AG10803 (cell line): ENCODE results near the gene AKAP7.
"Not testable (repeated sequence)": the region's sequence is repeated elsewhere in the genome, so short reads cannot be mapped to it uniquely, and the experiment has no call there.

Experiments
- DNase-seq: peaks from one replicate; pipeline ENCODE4 v3.0.0; 2010; ENCODE audit warnings: low read depth
- H3K4me3 ChIP-seq: 2 replicates; pipeline ENCODE4 v1.5.1; 2011; ENCODE audit warnings: mild to moderate bottlenecking, low read length, control low read depth
- TF ChIP-seq, protein P1 (sequence below): conservative IDR thresholded peaks from 2 replicates; pipeline ENCODE4 v1.5.1; 2011; ENCODE audit warnings: mild to moderate bottlenecking, low read length, control low read depth, inconsistent platforms

AKAP7 gene

DNA sequence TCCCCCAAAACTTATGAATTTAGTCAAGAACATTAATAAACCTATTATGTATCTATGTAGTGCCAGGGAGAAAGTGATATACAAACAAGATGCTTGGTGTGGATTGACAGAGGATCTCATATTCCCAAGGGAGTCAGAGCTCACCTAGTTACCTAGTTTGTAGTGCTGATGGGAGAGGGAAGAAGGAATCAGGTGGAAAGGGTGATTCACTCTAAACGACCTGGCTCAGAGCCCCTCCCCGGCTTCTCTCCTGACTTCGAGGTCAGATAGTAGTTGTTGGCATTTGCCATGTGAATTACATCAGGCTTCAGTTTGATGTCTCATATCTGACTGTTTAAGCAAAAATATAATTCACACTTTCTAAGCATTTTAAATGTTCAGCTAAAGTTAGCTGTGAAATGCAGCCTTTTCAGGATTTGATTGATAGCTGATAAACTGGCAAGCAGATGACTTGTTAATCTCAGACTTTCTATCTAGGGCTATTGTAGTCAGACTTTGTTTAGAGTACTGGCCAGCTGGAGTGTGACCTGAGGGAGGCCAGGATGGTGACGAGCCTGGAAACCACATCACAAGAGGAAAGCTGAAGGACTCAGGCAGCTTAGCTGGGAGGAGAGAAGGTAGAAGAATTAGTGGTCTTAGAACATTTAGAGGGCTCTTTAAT lies 123.7 kb downstream of the AKAP7 start:
- no peak for DNase-seq
- TF ChIP-seq, protein P1, sequence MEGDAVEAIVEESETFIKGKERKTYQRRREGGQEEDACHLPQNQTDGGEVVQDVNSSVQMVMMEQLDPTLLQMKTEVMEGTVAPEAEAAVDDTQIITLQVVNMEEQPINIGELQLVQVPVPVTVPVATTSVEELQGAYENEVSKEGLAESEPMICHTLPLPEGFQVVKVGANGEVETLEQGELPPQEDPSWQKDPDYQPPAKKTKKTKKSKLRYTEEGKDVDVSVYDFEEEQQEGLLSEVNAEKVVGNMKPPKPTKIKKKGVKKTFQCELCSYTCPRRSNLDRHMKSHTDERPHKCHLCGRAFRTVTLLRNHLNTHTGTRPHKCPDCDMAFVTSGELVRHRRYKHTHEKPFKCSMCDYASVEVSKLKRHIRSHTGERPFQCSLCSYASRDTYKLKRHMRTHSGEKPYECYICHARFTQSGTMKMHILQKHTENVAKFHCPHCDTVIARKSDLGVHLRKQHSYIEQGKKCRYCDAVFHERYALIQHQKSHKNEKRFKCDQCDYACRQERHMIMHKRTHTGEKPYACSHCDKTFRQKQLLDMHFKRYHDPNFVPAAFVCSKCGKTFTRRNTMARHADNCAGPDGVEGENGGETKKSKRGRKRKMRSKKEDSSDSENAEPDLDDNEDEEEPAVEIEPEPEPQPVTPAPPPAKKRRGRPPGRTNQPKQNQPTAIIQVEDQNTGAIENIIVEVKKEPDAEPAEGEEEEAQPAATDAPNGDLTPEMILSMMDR: no peak
- no peak overlapping the region for H3K4me3 ChIP-seq

DNA sequence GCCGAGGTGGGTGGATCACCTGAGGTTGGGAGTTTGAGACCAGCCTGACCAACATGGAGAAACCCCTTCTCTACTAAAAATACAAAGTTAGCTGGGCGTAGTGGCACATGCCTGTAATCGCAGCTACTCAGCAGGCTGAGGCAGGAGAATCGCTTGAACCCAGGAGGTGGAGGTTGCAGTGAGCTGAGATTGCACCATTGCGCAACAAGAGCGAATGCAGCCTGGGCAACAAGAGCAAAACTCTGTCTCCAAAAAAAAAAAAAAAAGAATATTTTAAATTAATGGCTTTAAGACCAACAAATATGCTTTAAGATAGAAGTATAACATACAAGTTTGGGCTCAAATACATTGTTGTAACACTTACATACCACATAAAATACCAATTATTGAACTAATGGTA lies 125.7 kb downstream of the AKAP7 start:
- not testable (repeated sequence) for DNase-seq, H3K4me3 ChIP-seq

DNA sequence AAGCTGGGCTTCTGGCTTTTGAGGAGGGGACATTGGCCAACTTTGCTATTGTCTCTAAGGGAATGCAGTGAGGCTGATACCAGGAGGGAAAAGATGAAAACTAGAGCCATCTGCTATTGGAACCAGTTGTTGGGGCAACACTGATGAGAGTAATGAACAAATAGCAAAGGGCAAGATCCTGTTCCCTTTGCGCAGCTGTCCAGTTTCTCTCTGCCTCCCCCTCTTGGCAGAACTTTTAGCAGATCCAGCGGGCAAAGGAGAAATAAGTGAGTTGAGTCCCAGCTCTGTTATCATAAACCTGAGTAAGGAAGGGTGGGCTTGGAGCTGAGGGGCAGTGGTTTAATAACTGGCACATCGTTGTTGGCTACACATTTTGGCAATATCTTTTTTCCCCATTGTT lies 126.8 kb downstream of the AKAP7 start:
- no peak overlapping the region for H3K4me3 ChIP-seq
- DNase-seq: no peak
- TF ChIP-seq, protein P1: no peak

DNA sequence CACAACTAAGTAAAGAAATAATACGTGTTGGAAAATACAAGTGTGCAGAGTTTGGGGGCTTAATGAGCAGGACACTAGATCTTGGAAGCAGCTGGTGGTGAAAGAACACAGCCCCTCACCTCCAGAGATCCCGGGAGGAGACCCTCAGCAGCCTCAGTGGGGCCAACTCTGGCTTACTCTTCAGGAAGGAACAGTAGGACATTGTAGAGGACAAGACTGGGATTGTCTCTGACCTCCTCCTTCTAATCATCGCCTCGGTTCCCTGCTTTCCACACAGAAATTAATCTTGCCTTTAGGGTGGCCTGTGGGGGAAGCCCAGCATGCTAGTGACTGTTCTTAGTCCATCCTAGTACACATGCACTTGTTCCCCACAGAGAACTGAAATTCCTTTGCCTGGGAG lies 130.7 kb downstream of the AKAP7 start:
- no peak overlapping the region for H3K4me3 ChIP-seq
- TF ChIP-seq, protein P1: no peak
- no peak for DNase-seq

DNA sequence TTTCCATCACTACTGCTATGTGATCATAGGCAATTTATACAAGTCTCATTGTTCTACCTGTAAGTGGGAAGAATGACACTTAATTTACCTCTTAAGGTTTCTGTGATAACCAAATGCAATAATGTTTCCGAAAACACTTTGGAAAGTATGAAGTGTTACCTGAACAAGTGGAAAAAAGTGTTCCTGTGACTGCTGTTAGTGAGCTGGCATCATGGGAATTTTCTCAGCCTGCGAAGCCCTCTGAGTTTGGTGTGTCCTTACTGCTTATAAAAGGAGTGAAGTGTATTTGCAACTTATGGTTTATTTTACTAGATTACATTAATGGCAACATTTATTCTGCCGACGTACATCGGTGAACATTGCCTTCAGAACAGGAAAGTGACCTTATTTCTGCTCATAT lies 133.0 kb downstream of the AKAP7 start:
- no peak for DNase-seq
- no peak overlapping the region for H3K4me3 ChIP-seq
- TF ChIP-seq, protein P1: no peak

DNA sequence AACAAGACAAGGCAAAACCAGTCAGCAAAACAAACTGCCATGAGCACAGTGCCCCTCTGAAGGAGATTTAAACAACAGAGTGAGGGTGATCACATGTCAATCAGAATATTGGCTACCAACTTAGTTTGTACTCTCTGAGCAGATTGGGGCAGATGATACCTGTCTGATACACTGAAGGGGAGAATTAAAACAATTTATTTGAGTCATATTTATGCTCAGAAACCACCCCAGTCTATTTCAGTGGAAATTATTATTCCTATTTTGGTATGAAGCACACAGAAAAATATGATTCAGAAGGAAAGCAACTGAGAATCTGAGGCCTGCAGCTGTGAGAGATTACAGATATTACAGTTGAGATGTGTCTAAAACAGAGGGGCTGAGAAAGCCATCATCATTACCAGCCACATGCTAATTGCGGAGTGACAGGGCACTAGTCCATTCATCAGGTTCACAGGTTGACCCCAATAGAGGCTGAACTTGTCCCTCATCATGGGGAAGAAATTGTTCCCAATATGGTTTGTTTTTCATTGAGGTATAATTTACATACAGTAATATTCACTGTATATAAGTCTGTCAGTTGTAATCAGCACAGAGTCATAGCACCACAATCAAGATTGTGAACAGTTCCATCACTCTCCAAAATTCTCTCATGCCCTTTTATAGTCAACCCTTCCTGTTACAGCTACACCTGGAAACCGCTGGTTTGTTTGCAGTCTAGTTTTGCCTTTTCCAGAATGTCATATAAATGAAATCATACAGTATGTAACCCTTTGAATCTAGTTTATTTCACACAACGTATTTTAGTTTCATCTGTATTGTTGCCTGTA lies 134.5 kb downstream of the AKAP7 start:
- H3K4me3 ChIP-seq: no peak overlapping the region
- no peak for DNase-seq
- TF ChIP-seq, protein P1: no peak

DNA sequence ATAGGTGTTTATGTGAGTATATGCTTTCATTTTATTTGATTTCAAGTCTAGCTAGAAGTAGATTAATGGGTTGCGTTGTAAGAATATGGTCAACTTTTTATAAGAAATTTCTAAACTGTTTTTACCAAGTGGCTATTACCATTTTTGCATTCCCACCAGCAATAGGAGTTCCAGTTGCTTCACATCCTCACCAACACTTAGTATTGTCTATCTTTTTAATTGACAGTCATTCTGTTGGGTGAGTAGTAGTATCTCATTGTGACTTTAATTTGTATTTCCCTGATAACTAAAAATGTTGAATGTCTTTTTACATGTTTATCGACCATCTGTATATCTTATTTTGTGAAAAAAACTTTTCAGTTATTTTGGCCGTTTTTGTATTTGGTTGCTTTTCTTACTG lies 135.3 kb downstream of the AKAP7 start:
- TF ChIP-seq, protein P1: no peak
- no peak for DNase-seq
- no peak overlapping the region for H3K4me3 ChIP-seq
